ENCODE results near the gene ODF2. TPM values are rescaled to one million over a fixed set of nuclear protein-coding genes. Genes with fewer than 3 reads are reported as not detected.

Gene ODF2
- total and polyA plus RNA-seq, 7 experiments from 2014 or later, result 15.7 to 52.8 (median 29.0) TPM

- Histone ChIP-seq H3K27me3 (ENCODE audit: control insufficient read depth in 2 of 2, insufficient read depth in 2 of 2, low read length in 2 of 2) (no peaks in the 10 kb centered on the region), H3K9me3 (ENCODE audit: control insufficient read depth in 2 of 3, low read length in 3 of 3) (no peaks in the 10 kb centered on the region), H3K27ac (ENCODE audit: low read depth, low read length) (no peak overlapping the region), H3K36me3 (ENCODE audit: control insufficient read depth in 2 of 3, insufficient read depth in 3 of 3, low read length in 3 of 3) (peaks cover 6 to 80% (median 7%) of the 10 kb centered on the region in 3 experiments), H3K4me1 (ENCODE audit: control insufficient read depth in 2 of 2, insufficient read depth in 2 of 2, low read length in 2 of 2) (no peaks in the 10 kb centered on the region), H3K4me3 (ENCODE audit: low read length) (no peak overlapping the region)
- ChIA-PET CTCF (interaction anchor here (0.6 kb wide), 1 partner anchor 125 kb away, joined by 3 read pairs; no protein-coding TSS in a partner anchor), POLR2A (no interaction called here)
- peaks cover 0 to 2% (median 0%) of the 10 kb centered on the region in 7 donors for H3K4me1 Mint-ChIP-seq
- H3K27me3 Mint-ChIP-seq, result no peaks in the 10 kb centered on the region
- ATAC-seq (no peak), DNase-seq (no peak)
- H3K9me3 Mint-ChIP-seq, result no peaks in the 10 kb centered on the region
- intact Hi-C loops (cut with micrococcal nuclease), result no loop called here
- no peak overlapping the region for H3K27ac Mint-ChIP-seq
- peaks cover 0 to 52% (median 20%) of the 10 kb centered on the region in 5 donors for H3K36me3 Mint-ChIP-seq
- no peak overlapping the region for H3K4me3 Mint-ChIP-seq
Measured at GRCh38 chr9:128484686-128485413, 29.0 kb downstream of the ODF2 start.

- ATAC-seq (no peak), DNase-seq (no peak)
- Histone ChIP-seq H3K27ac (ENCODE audit: low read depth, low read length) (no peak overlapping the region), H3K9me3 (ENCODE audit: control insufficient read depth in 2 of 3, low read length in 3 of 3) (no peaks in the 10 kb centered on the region), H3K27me3 (ENCODE audit: control insufficient read depth in 2 of 2, insufficient read depth in 2 of 2, low read length in 2 of 2) (no peaks in the 10 kb centered on the region), H3K4me1 (ENCODE audit: control insufficient read depth in 2 of 2, insufficient read depth in 2 of 2, low read length in 2 of 2) (no peaks in the 10 kb centered on the region), H3K4me3 (ENCODE audit: low read length) (no peak overlapping the region), H3K36me3 (ENCODE audit: control insufficient read depth in 2 of 3, insufficient read depth in 3 of 3, low read length in 3 of 3) (peaks cover 6 to 80% (median 7%) of the 10 kb centered on the region in 3 experiments)
- Mint-ChIP-seq H3K4me3 (no peak overlapping the region), H3K9me3 (no peaks in the 10 kb centered on the region), H3K4me1 (peaks cover 0 to 2% (median 0%) of the 10 kb centered on the region in 7 donors), H3K27me3 (no peaks in the 10 kb centered on the region), H3K36me3 (peaks cover 0 to 54% (median 20%) of the 10 kb centered on the region in 5 donors), H3K27ac (peak overlapping the region in 2 of 9 donors; percentile 18 to 65)
- intact Hi-C loops (cut with micrococcal nuclease), result no loop called here
- POLR2A ChIA-PET, result interaction anchor here (0.5 kb wide), 1 partner anchor 161 kb away, joined by 3 read pairs; no protein-coding TSS in a partner anchor
- CTCF ChIA-PET, result interaction anchor here (0.6 kb wide), 1 partner anchor 125 kb away, joined by 3 read pairs; no protein-coding TSS in a partner anchor
Measured at GRCh38 chr9:128485414-128485855, 29.6 kb downstream of the ODF2 start.

- H3K4me1 Mint-ChIP-seq, result peaks cover 0 to 2% (median 0%) of the 10 kb centered on the region in 7 donors
- Histone ChIP-seq H3K4me1 (ENCODE audit: control insufficient read depth in 2 of 2, insufficient read depth in 2 of 2, low read length in 2 of 2) (no peaks in the 10 kb centered on the region), H3K27me3 (ENCODE audit: control insufficient read depth in 2 of 2, insufficient read depth in 2 of 2, low read length in 2 of 2) (no peaks in the 10 kb centered on the region), H3K9me3 (ENCODE audit: control insufficient read depth in 2 of 3, low read length in 3 of 3) (no peaks in the 10 kb centered on the region), H3K27ac (ENCODE audit: low read depth, low read length) (no peak overlapping the region), H3K4me3 (ENCODE audit: low read length) (no peak overlapping the region), H3K36me3 (ENCODE audit: control insufficient read depth in 2 of 3, insufficient read depth in 3 of 3, low read length in 3 of 3) (peaks cover 6 to 79% (median 7%) of the 10 kb centered on the region in 3 experiments)
- H3K36me3 Mint-ChIP-seq, result peaks cover 0 to 51% (median 20%) of the 10 kb centered on the region in 5 donors
- H3K27ac Mint-ChIP-seq, result peak overlapping the region in 2 of 9 donors; percentile 18 to 52
- no peak overlapping the region for H3K4me3 Mint-ChIP-seq
- H3K9me3 Mint-ChIP-seq, result no peaks in the 10 kb centered on the region
- intact Hi-C loops (cut with micrococcal nuclease), result no loop called here
- ATAC-seq (no peak), DNase-seq (no peak)
- ChIA-PET POLR2A (interaction anchor here (0.6 to 1.7 kb wide), 2 partner anchors 19 to 20 kb away, joined by 3 to 4 read pairs; no protein-coding TSS in a partner anchor), CTCF (no interaction called here)
- no peaks in the 10 kb centered on the region for H3K27me3 Mint-ChIP-seq
Measured at GRCh38 chr9:128486201-128486600, 30.4 kb downstream of the ODF2 start.

- Mint-ChIP-seq H3K4me3 (no peak overlapping the region), H3K27ac (peak overlapping the region in 1 of 9 donors; percentile 13), H3K36me3 (peaks cover 0 to 33% (median 5%) of the 10 kb centered on the region in 5 donors), H3K27me3 (no peaks in the 10 kb centered on the region), H3K9me3 (no peaks in the 10 kb centered on the region), H3K4me1 (peaks cover 0 to 19% (median 15%) of the 10 kb centered on the region in 7 donors)
- no peak overlapping the region for H3K27ac ChIP-seq (ENCODE audit: low read depth, low read length)
- no peaks in the 10 kb centered on the region for H3K9me3 ChIP-seq (ENCODE audit: control insufficient read depth in 2 of 3, low read length in 3 of 3)
- POLR2A ChIA-PET, result no interaction called here
- DNase-seq, result no peak
- CTCF ChIA-PET, result interaction anchor here (0.7 kb wide), 1 partner anchor 155 kb away, joined by 3 read pairs; no protein-coding TSS in a partner anchor
- no peaks in the 10 kb centered on the region for H3K27me3 ChIP-seq (ENCODE audit: control insufficient read depth in 2 of 2, insufficient read depth in 2 of 2, low read length in 2 of 2)
- ATAC-seq, result no peak
- intact Hi-C loops (cut with micrococcal nuclease), result no loop called here
- peaks cover 0 to 69% (median 9%) of the 10 kb centered on the region in 3 experiments for H3K36me3 ChIP-seq (ENCODE audit: control insufficient read depth in 2 of 3, insufficient read depth in 3 of 3, low read length in 3 of 3)
- no peaks in the 10 kb centered on the region for H3K4me1 ChIP-seq (ENCODE audit: control insufficient read depth in 2 of 2, insufficient read depth in 2 of 2, low read length in 2 of 2)
- H3K4me3 ChIP-seq (ENCODE audit: low read length), result no peak overlapping the region
Measured at GRCh38 chr9:128493424-128493823, 37.6 kb downstream of the ODF2 start.

GRCh38 chr9:128494108-128494745 lies 38.4 kb downstream of the ODF2 start:
- Mint-ChIP-seq H3K36me3 (peaks cover 0 to 31% (median 5%) of the 10 kb centered on the region in 5 donors), H3K4me1 (peaks cover 0 to 19% (median 15%) of the 10 kb centered on the region in 7 donors), H3K27ac (peak overlapping the region in 7 of 9 donors; percentile 59 to 78 (median 71)), H3K27me3 (no peaks in the 10 kb centered on the region), H3K4me3 (peak overlapping the region in 2 of 10 donors; percentile 42 to 56), H3K9me3 (no peaks in the 10 kb centered on the region)
- ChIA-PET POLR2A (interaction anchor here (1.0 to 3.0 kb wide), 2 partner anchors 11 to 58 kb away, joined by 3 to 11 read pairs; partner anchors contain the start of gene SPTAN1), CTCF (no interaction called here)
- H3K36me3 ChIP-seq (ENCODE audit: control insufficient read depth in 2 of 3, insufficient read depth in 3 of 3, low read length in 3 of 3), result peaks cover 0 to 71% (median 9%) of the 10 kb centered on the region in 3 experiments
- intact Hi-C loops (cut with micrococcal nuclease), result no loop called here
- H3K4me3 ChIP-seq (ENCODE audit: low read length), result no peak overlapping the region
- ATAC-seq (no peak), DNase-seq (peak in 5 of 9 donors; percentile 15 to 43 (median 27))
- no peaks in the 10 kb centered on the region for H3K27me3 ChIP-seq (ENCODE audit: control insufficient read depth in 2 of 2, insufficient read depth in 2 of 2, low read length in 2 of 2)
- no peaks in the 10 kb centered on the region for H3K4me1 ChIP-seq (ENCODE audit: control insufficient read depth in 2 of 2, insufficient read depth in 2 of 2, low read length in 2 of 2)
- H3K27ac ChIP-seq (ENCODE audit: low read depth, low read length), result no peak overlapping the region
- H3K9me3 ChIP-seq (ENCODE audit: control insufficient read depth in 2 of 3, low read length in 3 of 3), result no peaks in the 10 kb centered on the region

- no peaks in the 10 kb centered on the region for H3K9me3 Mint-ChIP-seq
- Histone ChIP-seq H3K9me3 (ENCODE audit: control insufficient read depth in 2 of 3, low read length in 3 of 3) (no peaks in the 10 kb centered on the region), H3K27me3 (ENCODE audit: control insufficient read depth in 2 of 2, insufficient read depth in 2 of 2, low read length in 2 of 2) (no peaks in the 10 kb centered on the region), H3K4me3 (ENCODE audit: low read length) (no peak overlapping the region), H3K4me1 (ENCODE audit: control insufficient read depth in 2 of 2, insufficient read depth in 2 of 2, low read length in 2 of 2) (no peaks in the 10 kb centered on the region), H3K27ac (ENCODE audit: low read depth, low read length) (peak overlapping the region; percentile 44), H3K36me3 (ENCODE audit: control insufficient read depth in 2 of 3, insufficient read depth in 3 of 3, low read length in 3 of 3) (peaks cover 0 to 71% (median 4%) of the 10 kb centered on the region in 3 experiments)
- ChIA-PET POLR2A (interaction anchor here (1.0 to 3.0 kb wide), 2 partner anchors 10 to 57 kb away, joined by 3 to 11 read pairs; partner anchors contain the start of gene SPTAN1), CTCF (no interaction called here)
- intact Hi-C loops (cut with micrococcal nuclease), result no loop called here
- H3K4me3 Mint-ChIP-seq, result peak overlapping the region in 1 of 10 donors; percentile 42
- ATAC-seq (no peak), DNase-seq (no peak)
- H3K27me3 Mint-ChIP-seq, result no peaks in the 10 kb centered on the region
- H3K36me3 Mint-ChIP-seq, result peaks cover 0 to 29% (median 5%) of the 10 kb centered on the region in 5 donors
- peaks cover 0 to 19% (median 15%) of the 10 kb centered on the region in 7 donors for H3K4me1 Mint-ChIP-seq
- peak overlapping the region in 8 of 9 donors; percentile 33 to 78 (median 70) for H3K27ac Mint-ChIP-seq
Measured at GRCh38 chr9:128494746-128495129, 38.9 kb downstream of the ODF2 start.

Measured in naive thymus-derived CD4-positive, alpha-beta T cell (primary cell).